ENCODE measurements around the gene PEX14. TPM values are rescaled to one million over a fixed set of nuclear protein-coding genes. Genes with fewer than 3 reads are reported as not detected.

PEX14 gene
- total RNA-seq, 1 experiment from 2014 or later: 29.3 TPM

DNA sequence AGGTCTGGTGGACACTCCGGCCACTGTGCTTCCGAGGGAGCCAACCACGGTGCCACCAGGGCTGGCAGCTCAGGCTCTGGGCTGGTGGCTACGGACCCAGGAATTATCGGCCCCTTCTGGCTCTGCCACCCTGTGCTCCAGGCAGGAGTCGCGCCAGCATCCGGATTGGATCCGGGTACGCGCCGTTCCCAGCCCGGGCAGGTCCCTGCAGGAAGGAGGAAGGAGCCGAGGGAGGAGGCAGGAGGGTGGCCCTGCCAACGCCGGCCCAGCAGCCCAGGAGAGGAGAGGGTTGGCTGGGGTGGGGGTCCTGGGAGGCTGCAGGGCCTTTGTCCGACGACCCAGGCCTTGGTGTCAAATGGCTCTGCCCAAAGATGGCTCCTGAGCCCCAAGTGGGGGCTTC lies 161.2 kb downstream of the PEX14 start (continued):
- TF ChIP-seq CTCF (IDR thresholded peaks at IDR 0.05 in 2 of 3, conservative IDR thresholded peaks at IDR 0.05 in 1 of 3; ENCODE audit: borderline replicate concordance in 1 of 3, insufficient read depth in 1 of 3, low read depth in 2 of 3, low read length in 2 of 3): no peak
- no peak for TF ChIP-seq REST (IDR thresholded peaks at IDR 0.05; ENCODE audit: low read depth)
- no peak for TF ChIP-seq SRF (IDR thresholded peaks at IDR 0.05; ENCODE audit: low read depth)
- TF ChIP-seq ELF1 (IDR thresholded peaks at IDR 0.05; ENCODE audit: borderline replicate concordance, low read depth): no peak

DNA sequence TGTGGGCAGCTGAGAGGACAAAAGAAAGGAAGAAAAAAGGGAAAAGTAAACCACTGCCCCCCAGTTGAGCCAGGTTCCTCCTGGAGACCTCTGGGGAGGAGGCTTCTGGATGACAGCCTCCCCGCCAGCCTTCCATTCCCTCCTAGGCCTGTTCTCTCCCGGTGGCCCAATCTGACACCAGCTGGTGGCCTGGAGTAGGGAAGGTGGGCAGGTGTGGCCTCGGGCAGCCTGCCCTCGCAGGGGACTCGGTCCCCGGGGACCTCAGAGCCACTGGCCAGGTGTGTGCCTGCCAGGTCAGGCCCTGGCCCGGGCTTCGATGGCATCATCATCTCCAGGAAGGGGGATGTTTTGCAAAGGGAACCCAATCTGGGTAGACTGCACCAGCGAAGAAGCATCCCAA lies 162.7 kb downstream of the PEX14 start:
- H3K4me1 ChIP-seq (ENCODE audit: control insufficient read depth in 1 of 2, insufficient read depth in 2 of 2, low read length in 2 of 2): peaks cover 0 to 7% of the 10 kb centered on the region in 2 experiments; a peak in 1 of 4 replicates
- intact Hi-C loops (cut with micrococcal nuclease): no loop called here
- no peak for ATAC-seq
- BruUV-seq (replicated peaks): no TSS peak
- no peak overlapping the region for H3K4me2 ChIP-seq (ENCODE audit: low read length)
- H2AFZ ChIP-seq (ENCODE audit: low read depth, low read length, poor library complexity, severe bottlenecking): no peak overlapping the region
- H4K20me1 ChIP-seq (ENCODE audit: insufficient read depth): no peaks in the 10 kb centered on the region
- no peak overlapping the region for H3K9ac ChIP-seq (ENCODE audit: low read length)
- no peaks in the 10 kb centered on the region for H3K79me2 ChIP-seq (ENCODE audit: insufficient read depth, low read length)
- H3K4me3 ChIP-seq (replicated peaks in 1 of 2; ENCODE audit: low read depth in 1 of 2, low read length in 2 of 2): no peak overlapping the region
- H3K9me3 ChIP-seq (ENCODE audit: control insufficient read depth in 1 of 2, insufficient read depth in 1 of 2, low read depth in 1 of 2, low read length in 2 of 2): no peaks in the 10 kb centered on the region
- no peaks in the 10 kb centered on the region for H3K27me3 ChIP-seq (ENCODE audit: insufficient read depth, low read length)
- ChIA-PET CTCF (no interaction called here), RAD21 (ENCODE audit: low non-redundant PET in 1 of 2, low total read pairs in 2 of 2, uncharacterized antibody in 2 of 2, unreplicated experiment in 2 of 2) (no interaction called here), POLR2A (no interaction called here)
- no peak overlapping the region for H3K27ac ChIP-seq (ENCODE audit: low read depth, low read length)
- DNase-seq (ENCODE audit: low read depth, low spot score): no peak
- H3K36me3 ChIP-seq (ENCODE audit: control insufficient read depth in 1 of 2, insufficient read depth in 2 of 2, low read length in 2 of 2): no peaks in the 10 kb centered on the region
- no peaks in the 10 kb centered on the region for H3K9me2 ChIP-seq (ENCODE audit: insufficient read depth)
- TF ChIP-seq EGR1 (IDR thresholded peaks at IDR 0.05; ENCODE audit: low read depth): no peak
- no peak for TF ChIP-seq SIN3A (IDR thresholded peaks at IDR 0.05; ENCODE audit: low read depth)
- TF ChIP-seq FOSL1 (IDR thresholded peaks at IDR 0.05; ENCODE audit: low read depth): no peak
